GM18520 (cell line): Measurements from ENCODE around the gene CD9.
"Not testable (repeated sequence)": the region's sequence is repeated elsewhere in the genome, so short reads cannot be mapped to it uniquely, and the experiment has no call there.

Experiments used
- ATAC-seq: cut with Tn5 transposase; IDR thresholded peaks from one replicate; pipeline ENCODE4 v1.9.1; 2021; ENCODE audit not compliant: unreplicated experiment

CD9 gene

GRCh38 chr12:6180268-6181051 is 19.7 kb upstream of the CD9 start:
- ATAC-seq: no peak

- no peak for ATAC-seq
Measured at GRCh38 chr12:6181166-6181565, 19.0 kb upstream of the CD9 start.

- ATAC-seq: no peak
Measured at GRCh38 chr12:6181583-6182278, 18.5 kb upstream of the CD9 start.

- ATAC-seq: no peak
Measured at GRCh38 chr12:6182279-6182898, 17.8 kb upstream of the CD9 start.

GRCh38 chr12:6183689-6184428 is 16.3 kb upstream of the CD9 start:
- no peak for ATAC-seq

- no peak for ATAC-seq
Measured at GRCh38 chr12:6185961-6186827, 14.0 kb upstream of the CD9 start.

- ATAC-seq: no peak
Measured at GRCh38 chr12:6187948-6188793, 12.0 kb upstream of the CD9 start.

- ATAC-seq: no peak
Measured at GRCh38 chr12:6189028-6189427, 11.2 kb upstream of the CD9 start.

- not testable (repeated sequence) for ATAC-seq
Measured at GRCh38 chr12:6189952-6190598, 10.1 kb upstream of the CD9 start.

GRCh38 chr12:6190767-6191530 is 9.3 kb upstream of the CD9 start:
- ATAC-seq: not testable (repeated sequence)

- no peak for ATAC-seq
Measured at GRCh38 chr12:6192604-6193380, 7.4 kb upstream of the CD9 start.

GRCh38 chr12:6193853-6194815 is 6.1 kb upstream of the CD9 start:
- no peak for ATAC-seq

- no peak for ATAC-seq
Measured at GRCh38 chr12:6195665-6196535, 4.3 kb upstream of the CD9 start.

- no peak for ATAC-seq
Measured at GRCh38 chr12:6198051-6198450, 2.1 kb upstream of the CD9 start.

- ATAC-seq: no peak
Measured at GRCh38 chr12:6198556-6198955, 1.6 kb upstream of the CD9 start.
